ENCODE measurements around the gene EDIL3.
"Not testable (repeated sequence)": the region's sequence is repeated elsewhere in the genome, so short reads cannot be mapped to it uniquely, and the experiment has no call there.

EDIL3 gene

DNA sequence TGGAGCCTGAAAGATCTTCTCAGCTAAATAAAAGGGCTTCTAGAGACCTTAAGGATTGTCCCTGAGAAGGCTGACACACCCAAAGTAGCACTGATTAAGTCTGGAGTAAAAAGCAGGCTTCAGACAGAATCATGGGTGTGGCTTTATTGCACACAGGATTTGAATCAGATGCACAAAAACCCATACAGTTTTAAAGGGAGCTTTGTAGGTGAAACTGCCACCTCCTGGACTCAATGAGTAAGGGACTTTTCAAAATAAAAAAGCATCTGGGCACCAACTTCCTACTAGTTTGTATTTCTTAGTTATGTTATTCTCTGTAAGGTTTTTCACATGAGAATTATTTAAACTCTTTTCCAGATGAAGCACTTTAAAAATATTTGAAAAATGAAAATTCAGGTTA lies 129.4 kb downstream of the EDIL3 start:
- peak; percentile 0 for DNase-seq

DNA sequence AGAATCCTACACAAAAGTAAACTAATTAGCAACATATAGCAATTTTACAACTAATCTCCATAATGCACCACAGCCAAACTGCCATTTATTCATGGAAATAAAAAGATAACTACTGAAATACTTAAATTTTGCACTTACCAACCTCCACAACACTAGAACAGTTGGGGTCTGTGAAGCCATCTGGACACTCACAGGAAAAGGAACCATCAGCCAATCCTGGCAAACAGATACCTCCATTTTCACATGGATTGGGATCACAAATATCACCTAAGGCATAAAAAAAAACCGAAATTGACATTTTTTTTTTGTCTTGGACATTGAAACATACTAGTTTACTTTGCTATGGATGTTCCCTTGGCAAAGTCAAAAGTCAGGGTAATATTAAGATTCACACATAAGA lies 130.7 kb downstream of the EDIL3 start:
- DNase-seq = no peak

DNA sequence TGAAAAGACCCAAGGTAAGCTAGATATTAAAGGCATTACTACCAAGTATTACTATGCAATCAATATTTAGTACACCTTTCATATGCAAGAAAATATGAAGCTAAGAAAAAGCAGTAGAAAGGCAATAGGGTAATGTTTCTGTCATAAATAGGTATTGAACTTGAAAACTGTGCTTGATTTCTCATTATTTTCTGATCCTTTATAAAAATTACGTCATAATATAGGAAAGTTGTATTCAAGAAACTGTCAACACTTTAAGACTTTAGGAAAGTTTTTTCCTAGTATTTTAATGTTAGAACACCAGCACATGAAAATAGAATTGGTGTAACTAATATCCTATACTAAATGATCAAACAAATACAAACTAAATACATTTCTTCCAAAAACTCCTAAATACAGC lies 133.2 kb downstream of the EDIL3 start:
- DNase-seq = no peak

DNA sequence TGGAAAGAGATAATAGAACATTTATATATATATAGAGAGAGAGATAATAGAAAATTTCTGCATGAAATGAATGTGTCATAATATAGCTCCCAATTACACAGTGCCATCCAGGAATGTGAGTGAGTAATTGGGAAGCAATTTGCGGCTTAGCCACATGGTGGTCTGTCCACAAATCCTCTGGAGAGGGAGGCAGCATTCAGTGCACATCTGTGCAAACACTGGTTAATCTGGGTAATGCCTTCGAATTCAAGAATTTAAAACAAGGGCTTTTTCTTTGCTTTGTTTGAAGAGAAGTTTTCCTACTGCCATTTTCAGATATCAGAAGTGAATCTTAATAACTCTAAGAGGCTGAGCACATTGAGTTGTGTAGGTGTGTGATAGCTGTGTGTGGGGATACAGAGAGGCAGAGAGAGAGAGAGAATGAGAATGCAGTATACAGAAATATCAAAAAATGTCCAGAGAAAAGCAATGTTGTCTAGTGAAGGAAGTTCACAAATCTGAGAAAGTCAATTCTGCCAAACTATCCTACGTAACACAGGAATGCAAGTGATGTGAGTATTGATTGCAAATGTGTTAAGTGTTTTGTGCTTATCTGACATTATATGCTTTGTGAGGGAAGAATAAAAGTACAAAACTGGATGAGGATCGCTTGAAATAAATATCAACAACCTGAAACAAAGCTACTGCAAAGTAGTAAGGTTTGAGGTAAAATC lies 134.6 kb downstream of the EDIL3 start:
- no peak for DNase-seq

DNA sequence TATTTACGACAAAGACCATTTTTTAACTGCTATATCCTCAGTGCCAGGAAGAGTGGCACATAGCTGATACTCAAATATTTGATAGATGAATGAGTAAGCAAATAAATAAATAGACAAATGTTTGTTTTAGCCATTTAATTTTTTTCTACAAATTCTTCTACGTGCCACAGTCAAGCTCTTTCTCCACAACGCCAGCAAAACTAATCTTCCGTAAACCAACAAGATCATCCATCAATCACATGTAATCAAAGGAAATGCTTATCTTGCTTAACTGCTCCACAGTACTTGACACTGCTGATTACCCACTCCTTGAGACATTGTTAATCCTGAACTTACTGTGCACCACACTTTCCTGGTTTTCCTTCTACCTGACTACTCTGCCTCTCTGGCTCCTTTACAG lies 136.7 kb downstream of the EDIL3 start:
- no peak for DNase-seq

DNA sequence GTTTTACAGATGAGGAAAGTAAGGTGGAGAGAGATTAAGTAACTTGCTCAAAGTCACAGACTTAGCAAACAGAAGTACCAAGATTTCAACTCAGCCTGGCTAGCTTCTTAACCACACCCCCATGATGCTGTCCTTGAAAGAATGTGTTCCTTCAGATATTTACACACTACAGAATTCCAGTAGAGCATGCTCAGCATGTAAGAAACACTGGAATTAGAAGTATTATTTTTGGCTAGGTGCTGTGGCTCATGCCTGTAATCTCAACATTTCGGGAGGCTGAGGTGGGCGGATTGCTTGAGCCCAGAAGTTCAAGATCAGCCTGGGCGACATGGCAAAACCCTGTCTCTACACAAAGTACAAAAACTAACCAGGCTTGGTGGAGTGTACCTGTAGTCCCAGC lies 142.4 kb downstream of the EDIL3 start:
- no peak for DNase-seq

DNA sequence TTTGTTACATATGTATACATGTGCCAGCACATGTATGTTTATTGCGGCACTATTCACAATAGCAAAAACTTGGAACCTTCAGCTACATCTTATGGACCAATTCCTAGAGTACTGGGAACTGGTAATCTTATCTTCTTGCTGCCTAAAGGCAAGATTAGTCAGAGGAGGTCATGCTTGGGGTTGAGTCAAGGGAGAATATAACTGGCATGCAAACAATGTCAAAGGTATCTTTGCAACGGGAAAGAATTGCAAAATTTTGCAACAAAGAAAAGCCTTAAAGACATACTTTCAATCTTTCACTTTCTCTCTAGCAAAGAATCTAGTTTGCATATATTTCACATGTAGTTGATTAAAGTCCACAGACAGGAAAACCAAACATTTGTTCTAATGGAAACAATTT lies 145.2 kb downstream of the EDIL3 start:
- no peak for DNase-seq

DNA sequence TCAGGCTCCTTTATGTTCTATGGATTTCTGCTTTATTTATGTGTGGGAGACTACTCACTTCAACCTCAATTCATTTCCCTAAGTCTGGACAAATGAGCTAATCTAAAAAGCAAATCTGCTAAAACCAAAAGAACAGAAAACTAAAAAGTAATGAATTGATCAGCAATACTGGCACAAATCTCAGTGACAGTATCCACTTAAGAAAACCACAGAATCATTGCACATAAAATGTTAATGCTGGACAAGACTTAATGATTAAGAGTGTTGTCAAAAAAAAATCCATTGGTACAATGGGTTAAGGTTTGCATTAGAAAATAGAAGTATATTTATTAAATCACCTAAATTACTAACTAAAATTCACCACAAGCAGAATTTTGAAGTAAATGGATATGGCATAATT lies 147.6 kb downstream of the EDIL3 start:
- no peak for DNase-seq

DNA sequence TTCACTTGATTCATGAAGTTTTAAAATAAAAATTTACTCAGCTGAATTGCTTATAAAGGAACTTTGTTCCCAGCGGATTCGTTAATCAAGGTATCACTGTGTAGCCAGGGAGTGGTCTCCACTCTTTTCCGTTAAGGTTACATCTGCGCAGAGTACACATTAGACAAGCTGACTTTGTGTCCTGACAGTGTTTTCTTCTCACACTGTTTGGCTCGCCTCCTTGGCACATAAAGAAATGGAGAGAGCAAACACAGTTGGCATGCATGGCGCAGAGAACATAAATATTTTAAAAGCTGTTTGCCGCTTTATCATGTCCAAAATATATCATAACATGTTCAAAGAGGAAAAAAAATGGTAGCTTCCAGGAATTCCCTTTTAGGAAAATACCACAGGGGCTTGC lies 153.2 kb downstream of the EDIL3 start:
- DNase-seq = no peak

DNA sequence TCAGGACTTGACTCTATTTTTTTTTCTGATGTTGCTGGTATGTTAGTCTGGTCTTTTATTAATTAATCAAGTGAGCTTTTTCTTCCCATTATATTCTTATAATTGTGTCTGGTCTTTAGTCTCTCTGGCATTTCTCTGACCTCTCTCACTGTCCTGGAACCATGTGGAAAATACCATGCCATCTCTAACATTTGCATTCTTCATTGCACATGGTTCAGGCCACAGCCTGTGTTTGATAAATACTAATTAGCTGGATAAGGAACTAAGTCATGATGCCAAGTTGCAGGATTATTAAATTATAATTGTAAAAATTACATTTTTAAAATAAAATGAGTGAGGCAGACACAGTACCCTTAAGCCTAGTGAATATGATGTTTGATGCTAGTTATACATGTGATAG lies 155.6 kb downstream of the EDIL3 start:
- no peak for DNase-seq

DNA sequence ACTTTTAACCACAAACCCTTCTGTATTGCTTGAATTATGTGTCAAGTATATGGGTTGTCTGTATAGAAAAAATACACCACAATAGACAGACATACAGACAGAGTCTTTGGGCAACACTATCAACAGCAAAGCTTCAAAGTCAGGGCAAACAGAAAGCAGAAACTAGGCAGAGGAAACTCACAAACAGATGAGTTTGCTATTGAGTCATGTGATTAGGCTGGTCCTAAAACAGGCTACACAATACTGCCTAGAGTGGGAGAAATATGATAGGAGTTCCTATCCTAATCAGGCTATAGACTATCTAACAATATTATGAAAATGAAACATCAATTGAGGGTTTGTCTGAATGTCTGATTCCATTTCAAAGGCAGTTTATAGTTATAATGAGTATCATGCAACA lies 156.4 kb downstream of the EDIL3 start:
- DNase-seq = no peak

DNA sequence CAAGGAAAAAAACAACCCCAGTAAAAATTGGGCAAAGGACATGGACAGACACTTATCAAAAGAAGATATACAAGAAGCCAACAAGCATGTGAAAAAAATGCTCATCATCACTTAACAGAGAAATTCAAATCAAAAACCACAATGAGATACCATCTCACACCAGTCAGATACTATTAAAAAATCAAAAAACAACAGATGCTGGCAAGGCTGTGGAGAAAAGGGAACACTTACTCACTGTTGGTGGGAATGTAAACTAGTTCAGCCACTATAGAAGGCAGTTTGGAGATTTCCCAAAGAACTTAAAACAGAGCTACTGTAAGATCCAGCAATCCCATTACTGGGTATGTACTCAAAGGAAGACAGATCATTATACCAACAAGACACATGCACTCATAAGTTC lies 157.4 kb downstream of the EDIL3 start:
- no peak for DNase-seq

DNA sequence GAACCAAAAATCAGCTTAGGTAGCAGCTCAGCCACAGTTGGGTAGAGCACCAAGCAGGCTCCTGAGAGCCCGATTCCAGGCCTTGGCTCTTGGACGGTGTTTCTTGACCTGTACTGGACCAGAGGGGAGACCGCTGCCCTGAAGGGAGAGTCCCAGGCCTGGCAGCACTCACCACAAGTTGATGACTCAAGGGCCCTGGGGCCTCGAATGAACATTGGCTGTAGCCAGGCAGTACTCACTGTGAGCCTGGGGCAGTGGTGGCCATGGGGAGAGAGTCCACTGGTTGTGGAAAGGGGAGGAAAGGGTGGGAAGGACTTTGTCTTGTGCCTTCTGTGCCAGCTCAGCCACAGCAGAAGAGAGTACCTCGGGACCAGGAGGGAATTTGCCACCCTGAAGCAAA lies 166.1 kb downstream of the EDIL3 start:
- no peak for DNase-seq

DNA sequence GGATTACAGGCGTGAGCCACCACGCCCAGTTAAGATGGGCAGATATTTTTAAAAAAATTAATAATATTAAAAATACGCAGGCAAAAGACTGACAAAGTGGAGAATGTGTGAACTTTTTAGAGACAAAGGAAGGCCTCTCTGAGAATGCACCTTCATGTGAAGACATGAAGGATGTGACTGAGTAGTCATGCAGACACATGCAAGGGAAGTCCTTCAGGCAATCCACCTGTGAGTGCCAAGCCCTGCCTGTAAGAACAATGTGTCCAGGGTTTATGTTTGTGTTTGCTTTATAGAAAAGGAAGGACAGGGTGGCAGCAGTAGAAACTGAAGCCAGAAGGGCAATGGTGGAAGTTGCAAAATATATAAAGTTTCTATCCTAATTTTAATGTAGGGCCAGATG lies 169.2 kb downstream of the EDIL3 start:
- no peak for DNase-seq

DNA sequence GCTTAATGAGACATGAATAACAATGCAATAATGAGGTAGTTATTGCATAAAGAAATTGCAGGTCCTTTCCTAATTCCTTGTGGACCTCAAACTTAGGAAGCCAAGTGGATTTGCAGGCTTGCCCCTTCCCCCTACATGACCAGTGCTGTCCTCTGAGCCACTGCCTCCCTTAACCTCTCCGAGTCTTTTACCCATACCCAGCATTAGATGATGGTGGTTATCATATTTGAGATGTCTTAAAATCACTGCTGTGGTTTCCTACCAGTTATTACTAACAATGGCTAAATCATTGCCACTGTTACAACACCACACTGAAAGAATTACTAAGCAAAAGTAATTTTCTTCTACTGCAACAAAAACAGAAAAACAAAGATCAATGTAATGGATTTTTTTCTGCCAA lies 170.8 kb downstream of the EDIL3 start:
- DNase-seq = no peak

DNA sequence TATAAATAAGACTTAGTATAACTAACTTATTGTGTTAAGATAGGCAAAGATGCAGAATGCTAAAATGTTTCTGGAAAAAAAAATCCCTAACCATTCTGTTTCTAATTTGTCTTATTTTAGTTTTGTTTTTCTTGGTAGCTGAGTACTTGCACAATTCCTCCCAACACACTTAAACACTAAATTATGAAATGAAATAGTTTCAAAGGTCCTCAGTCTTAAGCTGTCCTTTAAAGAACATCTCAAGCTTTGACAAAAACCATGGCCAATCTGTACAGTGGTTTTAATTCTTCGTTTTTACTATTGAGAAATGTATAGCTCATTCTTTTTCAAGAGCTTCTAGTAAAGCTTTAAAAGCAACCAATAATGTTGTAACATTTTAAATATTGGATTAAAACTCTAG lies 171.5 kb downstream of the EDIL3 start:
- DNase-seq = no peak

DNA sequence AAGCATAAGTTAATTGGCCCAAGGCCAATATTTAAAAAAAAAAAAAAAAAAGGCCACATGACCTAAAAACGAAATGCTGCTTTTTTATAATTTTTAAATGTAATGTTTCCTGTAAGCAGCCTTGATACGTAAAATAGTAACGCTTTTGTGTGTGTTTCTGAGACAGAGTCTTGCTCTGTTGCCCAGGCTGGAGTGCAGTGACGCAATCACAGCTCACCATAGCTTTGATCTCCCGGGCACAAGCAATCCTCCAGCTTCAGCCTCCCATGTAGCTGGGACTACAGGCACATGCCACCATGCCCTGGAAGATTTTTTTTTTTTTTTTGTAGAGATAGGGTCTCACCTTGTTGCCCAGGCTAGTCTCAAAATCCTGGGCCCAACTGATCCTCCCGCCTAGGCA lies 179.9 kb downstream of the EDIL3 start:
- DNase-seq = no peak

DNA sequence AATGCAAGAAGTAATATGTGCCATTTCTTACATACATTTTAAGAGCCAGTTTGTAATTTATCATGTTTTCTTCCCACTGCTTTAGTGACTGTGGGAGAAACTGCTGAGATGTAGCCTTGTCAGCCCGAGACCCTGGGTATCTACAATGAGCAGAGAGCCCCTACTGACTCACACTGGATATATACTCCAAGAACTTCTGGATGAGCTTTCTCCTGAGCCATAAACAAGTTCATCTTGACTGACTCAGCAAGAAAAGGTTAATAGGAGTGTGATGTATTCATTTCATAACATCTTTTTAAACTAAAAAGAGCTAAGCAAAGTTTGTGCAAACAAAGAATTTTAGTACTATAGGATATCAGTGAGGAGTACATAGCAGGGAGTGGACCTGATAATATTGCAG lies 182.5 kb downstream of the EDIL3 start:
- no peak for DNase-seq

DNA sequence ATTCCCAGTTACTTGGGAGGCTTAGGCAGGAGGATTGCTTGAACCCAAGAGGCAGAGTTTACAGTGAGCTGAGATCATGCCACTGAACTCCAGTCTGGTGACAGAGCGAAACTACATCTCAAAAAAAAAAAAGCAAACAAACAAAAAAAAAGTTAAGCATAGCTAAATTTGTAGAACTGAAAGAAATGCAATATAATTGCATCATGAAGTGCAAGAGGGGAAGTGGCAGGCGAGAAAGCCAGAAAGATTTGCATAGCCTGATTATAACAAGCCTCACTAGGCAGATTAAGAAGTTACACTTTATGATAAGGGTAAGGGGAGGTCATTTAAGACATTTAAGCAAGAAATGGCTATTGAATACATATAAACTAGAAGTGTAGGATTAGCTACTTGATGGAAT lies 187.1 kb downstream of the EDIL3 start:
- DNase-seq = no peak

DNA sequence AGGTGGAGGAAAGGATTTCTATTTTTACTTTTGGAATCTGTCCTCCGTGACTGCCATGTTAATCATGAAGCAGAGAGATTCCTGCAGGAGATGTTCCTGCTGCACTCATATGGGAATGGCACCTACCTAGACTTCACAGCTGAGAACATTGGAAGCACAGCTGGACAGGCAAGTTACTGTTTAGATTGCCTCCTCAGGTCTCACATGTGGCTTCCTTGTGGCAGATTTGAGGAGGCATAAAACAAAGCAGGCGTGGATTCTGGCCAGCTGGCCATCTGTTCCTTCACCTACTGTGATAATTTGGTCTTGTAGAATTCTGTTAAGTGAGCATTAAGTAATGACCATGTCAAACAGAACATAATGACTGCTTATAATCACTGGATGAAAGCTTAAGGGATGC lies 193.4 kb downstream of the EDIL3 start:
- DNase-seq = no peak

DNA sequence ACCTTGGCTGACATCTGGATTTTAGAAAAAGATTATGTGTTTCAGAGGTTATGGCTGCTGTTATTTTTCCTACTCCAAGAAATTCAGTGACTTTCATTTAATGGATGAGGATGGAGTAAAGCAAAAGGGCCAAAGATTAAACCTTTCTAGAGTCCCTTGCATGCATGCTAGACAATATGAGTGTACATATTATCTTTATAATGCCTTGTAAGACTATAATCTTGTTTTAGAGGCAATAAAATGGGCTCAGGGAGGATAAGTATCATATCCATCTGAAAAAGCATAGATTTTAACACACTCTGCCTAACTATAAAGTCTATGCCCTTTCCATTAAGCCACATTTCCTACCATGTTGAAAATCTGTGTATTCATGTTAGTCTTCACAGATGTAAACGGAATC lies 199.8 kb downstream of the EDIL3 start:
- no peak for DNase-seq

DNA sequence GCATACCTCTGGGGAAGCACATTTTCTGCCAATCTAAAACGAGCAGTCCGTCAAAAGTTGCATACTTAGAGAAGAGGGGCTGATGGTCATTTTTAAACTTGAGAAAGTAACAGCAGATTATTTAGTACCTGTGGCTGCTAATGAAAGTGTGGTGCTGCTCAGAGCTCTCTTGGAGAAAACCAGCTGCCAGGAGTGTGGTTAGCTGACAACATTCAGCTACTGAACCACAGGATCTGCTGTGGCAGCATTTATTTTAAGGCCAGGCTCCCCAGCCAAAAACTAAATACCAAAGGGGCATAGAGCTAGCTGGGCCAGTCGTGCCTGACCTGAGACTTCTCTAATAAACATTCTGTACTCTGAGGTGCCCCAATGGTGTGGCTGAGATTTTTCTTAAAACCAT lies 203.6 kb downstream of the EDIL3 start:
- DNase-seq = no peak

DNA sequence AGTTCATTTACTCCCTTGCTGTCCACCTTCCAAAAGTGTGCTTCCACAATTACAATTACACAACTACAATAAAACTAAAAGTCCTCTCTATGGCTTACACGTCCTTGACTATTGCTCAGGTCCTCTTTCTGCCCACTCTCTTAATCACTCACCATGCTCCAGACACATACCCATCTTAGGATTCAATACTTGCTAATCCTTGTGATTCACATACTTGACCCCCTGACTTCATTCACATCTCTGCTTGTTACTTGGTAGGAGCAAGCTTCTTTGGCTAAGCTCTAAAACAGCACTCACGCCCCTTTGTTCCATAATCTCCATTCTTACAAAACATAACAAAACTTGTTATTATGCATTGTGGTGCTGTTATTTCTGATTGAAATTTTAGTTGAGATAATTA lies 215.8 kb downstream of the EDIL3 start:
- no peak for DNase-seq

DNA sequence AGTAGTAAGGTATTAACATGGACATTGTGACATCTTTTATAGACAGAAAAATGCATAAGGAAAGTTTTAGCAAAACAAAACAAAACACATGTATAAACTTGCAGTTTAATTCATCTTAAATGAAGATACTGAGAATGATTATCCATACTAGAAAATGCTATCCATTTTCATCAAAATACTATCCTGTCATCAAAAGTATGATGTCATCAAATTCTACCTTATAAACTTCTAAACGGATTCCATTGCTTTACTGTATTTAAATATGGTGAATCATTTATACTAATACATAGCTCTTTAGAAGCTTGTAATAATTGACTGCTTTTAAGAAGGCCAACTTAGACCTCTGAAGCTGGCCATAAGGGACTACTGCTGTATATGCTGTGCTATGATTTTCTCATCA lies 221.0 kb downstream of the EDIL3 start:
- no peak for DNase-seq

DNA sequence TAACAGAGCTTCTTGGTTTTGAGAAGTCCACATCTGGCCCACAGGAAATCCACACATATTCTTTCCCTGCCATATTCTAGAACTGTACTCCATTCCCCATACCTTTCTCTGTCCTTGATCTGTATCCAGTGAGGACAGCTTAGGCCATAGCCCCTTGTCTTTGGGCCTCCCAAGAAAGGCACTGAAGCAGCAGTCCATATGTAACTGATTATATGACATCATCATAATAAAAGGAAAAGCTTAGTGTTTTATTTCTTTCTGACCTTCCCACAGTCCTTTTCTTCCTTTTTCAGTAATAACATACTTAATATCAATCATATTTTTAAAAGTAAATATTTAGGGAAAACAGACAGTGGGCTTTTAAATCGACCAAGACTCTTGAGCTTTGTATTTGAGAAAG lies 222.0 kb downstream of the EDIL3 start:
- no peak for DNase-seq

DNA sequence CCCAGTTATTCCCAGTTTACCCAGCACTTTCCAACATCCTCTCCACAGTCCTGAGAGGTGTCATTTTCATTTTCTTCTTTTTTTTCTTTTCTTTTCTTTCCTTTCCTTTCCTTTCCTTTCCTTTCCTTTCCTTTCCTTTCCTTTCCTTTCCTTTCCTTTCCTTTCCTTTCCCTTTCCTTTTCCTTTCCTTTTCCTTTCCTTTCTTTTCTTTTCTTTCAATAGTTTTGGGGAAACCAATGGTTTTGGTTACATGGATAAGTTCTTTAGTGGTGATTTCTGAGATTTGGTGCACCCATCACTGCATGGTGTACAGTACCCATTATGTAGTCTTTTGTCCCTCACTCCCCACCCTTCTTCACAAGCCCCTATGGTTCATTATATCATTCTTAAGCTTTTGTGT lies 224.0 kb downstream of the EDIL3 start:
- not testable (repeated sequence) for DNase-seq

Data from activated CD4-positive, alpha-beta T cell treated with anti-CD3 and anti-CD28 coated beads, Interleukin-2, amount 50 U/mL, for 16 hours (primary cell).